GM12891 (cell line): ENCODE results near the gene GPRC5B. TPM values are rescaled to one million over a fixed set of nuclear protein-coding genes. Genes with fewer than 3 reads are reported as not detected.
A peak's percentile ranks its signal among the peaks of the same experiment; 100 is the strongest.

Source experiments
- DNase-seq: peaks from one replicate; pipeline ENCODE4 v3.0.0; 2011; ENCODE audit warnings: low spot score; ENCODE audit not compliant: insufficient read length
- FAIRE-seq: peaks from 2 replicates; lab custom pipeline; 2011; peaks lifted over from hg19 to GRCh38; lab: Jason Lieb, UNC
- PAX5 ChIP-seq: IDR thresholded peaks from 2 replicates; pipeline ENCODE4 v1.6.1; 2011; ENCODE audit warnings: low read length, moderate library complexity, mild to moderate bottlenecking; ENCODE audit not compliant: insufficient read depth, severe bottlenecking
- POLR2A ChIP-seq: IDR thresholded peaks from 2 replicates; pipeline ENCODE4 v1.6.1; 2011; ENCODE audit warnings: low read depth, low read length, control low read depth
- POLR2AphosphoS5 ChIP-seq: IDR thresholded peaks from 2 replicates; pipeline ENCODE4 v1.6.1; 2011; ENCODE audit warnings: low read depth, low read length, control low read depth
- POU2F2 ChIP-seq: IDR thresholded peaks from 2 replicates; pipeline ENCODE4 v1.6.1; 2011; ENCODE audit warnings: low read depth, mild to moderate bottlenecking, control low read depth, low read length, moderate library complexity
- SPI1 ChIP-seq: IDR thresholded peaks from 2 replicates; pipeline ENCODE4 v1.6.1; 2011; ENCODE audit warnings: low read depth, low read length, control low read depth
- TAF1 ChIP-seq: IDR thresholded peaks from 2 replicates; pipeline ENCODE4 v1.6.1; 2011; ENCODE audit warnings: low read depth, low read length, control low read depth
- polyA plus RNA-seq: library from polyadenylated mRNA; unstranded; fragments of >200 nt; gene quantifications from one replicate; pipeline ENCODE4 v1.2.1, GENCODE V29; 2012; ENCODE audit warnings: low read depth, missing spikeins, inconsistent platforms; ENCODE audit not compliant: missing spikeins

Gene GPRC5B, protein sequence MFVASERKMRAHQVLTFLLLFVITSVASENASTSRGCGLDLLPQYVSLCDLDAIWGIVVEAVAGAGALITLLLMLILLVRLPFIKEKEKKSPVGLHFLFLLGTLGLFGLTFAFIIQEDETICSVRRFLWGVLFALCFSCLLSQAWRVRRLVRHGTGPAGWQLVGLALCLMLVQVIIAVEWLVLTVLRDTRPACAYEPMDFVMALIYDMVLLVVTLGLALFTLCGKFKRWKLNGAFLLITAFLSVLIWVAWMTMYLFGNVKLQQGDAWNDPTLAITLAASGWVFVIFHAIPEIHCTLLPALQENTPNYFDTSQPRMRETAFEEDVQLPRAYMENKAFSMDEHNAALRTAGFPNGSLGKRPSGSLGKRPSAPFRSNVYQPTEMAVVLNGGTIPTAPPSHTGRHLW
- polyA plus RNA-seq = 0.09 TPM

DNA sequence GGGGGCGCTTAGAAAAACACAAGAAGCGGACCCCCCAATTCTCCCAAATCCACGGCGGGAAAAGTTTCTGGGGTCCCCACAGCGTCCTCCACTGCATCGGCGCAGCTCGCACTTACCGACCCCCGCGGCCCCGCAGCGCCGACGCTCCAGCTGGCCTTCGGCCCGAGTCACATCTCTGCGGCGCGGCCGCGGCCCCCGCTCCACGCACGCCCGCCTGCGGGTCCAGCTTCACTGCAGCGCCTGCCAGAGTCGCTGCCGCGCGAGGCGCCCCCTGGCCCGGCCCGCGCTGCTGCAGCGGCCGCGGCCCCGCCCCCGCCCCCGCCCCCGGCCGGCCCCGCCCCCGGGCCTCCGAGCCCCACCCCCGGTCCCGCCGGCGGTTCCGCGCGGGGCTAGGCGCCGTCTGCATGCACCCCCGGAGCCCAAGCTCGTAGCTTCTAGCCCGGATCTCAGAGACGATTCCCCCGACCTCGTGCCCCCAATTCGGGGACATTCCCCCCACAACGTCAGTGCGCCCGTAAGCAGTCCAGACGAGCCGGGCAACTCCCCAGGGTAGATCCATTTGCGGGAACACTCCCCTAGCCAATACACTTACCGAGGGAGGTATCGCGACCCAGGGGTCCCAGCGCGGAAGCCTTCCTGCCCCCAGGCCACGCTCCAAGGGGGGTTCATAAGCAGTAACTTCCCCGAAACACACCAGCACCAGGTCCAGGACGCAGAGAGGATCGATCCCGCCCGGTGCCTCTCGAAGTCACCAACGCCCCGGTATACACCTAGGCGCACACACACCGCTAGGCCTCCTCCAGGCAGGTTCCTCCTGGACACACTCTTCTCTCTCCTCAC, at the start of gene GPRC5B:
TSS of gene GPRC5B (minus strand) at position 238 of the 840 bp plus-strand sequence. CDS start 12,003 bp downstream, outside the sequence.
- TF ChIP-seq POLR2A (no peak), TAF1 (no peak), SPI1 (no peak), POU2F2 (no peak), PAX5 (no peak), POLR2AphosphoS5 (no peak)
- FAIRE-seq = peak; percentile 48
- peak; percentile 55 for DNase-seq

DNA sequence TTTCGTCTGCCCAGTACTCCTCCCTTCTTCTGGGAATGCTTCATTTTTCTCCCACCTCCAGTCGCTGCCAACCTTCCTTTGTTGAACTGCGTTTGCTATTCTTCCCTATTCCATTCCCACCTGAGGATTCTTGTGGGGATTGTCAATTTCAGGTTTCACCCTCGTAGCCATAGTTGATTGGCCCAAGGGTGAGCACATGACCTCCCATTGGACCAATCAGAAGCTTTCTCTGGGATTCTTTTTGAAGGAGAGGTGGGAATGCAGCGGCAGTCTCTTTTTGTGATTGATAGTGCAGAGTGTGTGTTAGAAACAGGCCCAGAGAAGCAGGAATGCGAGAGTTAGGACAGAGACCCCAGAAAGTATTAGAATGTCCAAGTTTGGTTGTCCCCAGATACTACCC, 49.1 kb upstream of the GPRC5B start:
- no peak for TF ChIP-seq POU2F2
- no peak for TF ChIP-seq SPI1
- no peak for TF ChIP-seq POLR2A
- no peak for TF ChIP-seq PAX5
- no peak for TF ChIP-seq TAF1
- TF ChIP-seq POLR2AphosphoS5 = no peak
- no peak for FAIRE-seq
- no peak for DNase-seq

DNA sequence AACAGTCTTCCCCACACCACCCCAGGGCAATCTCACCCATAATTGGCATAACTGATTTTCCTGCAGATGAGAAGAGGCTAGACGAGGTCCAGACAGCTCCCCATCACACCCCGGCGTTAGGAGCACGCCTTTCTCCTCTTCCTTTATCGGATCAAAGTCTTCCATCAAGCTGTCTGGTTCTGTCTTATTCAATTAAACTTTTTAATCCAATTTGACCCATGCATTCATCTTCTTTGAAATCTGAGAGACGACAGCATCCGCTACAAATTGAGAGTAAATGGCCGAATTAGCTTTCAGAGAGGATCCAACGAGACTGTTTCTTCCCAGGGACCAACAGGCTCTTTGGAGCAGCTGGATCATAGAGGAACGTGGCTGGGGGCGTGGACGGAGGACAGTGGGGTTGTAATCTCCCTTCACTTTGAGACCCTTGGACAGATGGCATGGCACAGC, 44.4 kb upstream of the GPRC5B start:
- FAIRE-seq (no peak), DNase-seq (no peak)
- TF ChIP-seq SPI1 (no peak), PAX5 (no peak), TAF1 (no peak), POU2F2 (no peak), POLR2AphosphoS5 (no peak), POLR2A (no peak)

DNA sequence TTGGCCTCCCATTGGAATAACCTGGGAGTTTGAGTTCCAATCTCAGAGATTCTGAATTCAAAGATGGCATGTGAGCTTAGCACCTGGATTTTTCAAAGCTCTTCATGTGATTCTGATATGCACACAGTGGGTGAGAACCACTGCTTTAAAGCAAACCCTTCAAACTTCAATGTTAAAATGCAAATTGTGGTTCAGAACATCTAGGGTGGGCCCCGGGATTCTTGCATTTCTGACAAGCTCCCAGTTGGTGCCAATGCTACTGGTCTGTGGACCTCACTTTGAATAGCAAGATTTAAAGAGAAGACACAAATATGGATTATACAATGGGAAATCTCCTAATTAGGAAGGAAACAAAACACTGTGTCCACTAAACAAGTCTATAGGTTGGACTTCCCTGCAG, 43.8 kb upstream of the GPRC5B start:
- DNase-seq (no peak), FAIRE-seq (no peak)
- TF ChIP-seq SPI1 = no peak
- no peak for TF ChIP-seq POU2F2
- TF ChIP-seq TAF1 = no peak
- no peak for TF ChIP-seq POLR2AphosphoS5
- no peak for TF ChIP-seq PAX5
- no peak for TF ChIP-seq POLR2A

DNA sequence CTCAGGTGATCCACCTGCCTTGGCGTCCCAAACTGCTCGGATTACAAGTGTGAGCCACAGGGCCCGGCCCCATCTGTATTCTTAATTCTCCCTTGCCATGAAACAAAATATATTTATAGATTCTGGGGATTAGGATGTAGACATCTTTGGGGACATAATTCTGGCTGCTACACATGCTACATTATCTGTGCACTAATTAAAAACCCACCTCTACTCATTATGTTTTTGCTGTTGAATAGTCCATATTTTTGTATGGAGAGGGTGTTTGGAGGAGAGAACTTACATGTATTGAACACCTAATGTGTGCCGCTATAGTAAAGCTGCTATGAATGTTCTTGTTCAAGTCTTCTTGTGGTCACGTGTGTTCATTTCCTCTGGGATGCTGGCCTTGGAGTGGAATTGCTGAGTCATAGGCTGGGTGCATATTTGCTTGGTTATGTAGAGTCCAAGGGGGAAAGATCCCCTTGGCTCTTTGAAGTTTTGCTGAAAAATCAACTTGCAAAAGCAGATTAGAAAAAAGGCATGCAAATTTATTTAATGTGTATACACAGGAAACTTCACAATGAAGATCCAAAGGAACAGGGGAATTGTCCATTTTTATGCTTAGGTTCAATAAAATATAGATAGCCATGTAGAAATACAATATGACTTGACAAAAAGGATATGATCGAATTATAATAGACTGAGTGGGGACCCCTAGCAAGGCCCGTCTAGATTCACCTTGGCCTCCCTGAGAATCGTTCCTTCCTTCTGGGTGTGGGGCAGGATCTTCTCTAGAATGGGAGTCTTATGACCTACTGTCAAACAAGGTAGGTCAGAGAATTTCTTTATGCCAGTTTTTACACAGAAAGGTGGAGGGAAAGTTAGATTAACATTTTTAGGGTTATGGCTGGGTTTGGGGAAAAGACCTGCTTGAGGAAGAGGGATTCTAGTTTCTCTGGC, 42.1 kb upstream of the GPRC5B start:
- FAIRE-seq = no peak
- TF ChIP-seq TAF1 (no peak), SPI1 (no peak), POLR2AphosphoS5 (no peak), POU2F2 (no peak), POLR2A (no peak), PAX5 (no peak)
- no peak for DNase-seq

DNA sequence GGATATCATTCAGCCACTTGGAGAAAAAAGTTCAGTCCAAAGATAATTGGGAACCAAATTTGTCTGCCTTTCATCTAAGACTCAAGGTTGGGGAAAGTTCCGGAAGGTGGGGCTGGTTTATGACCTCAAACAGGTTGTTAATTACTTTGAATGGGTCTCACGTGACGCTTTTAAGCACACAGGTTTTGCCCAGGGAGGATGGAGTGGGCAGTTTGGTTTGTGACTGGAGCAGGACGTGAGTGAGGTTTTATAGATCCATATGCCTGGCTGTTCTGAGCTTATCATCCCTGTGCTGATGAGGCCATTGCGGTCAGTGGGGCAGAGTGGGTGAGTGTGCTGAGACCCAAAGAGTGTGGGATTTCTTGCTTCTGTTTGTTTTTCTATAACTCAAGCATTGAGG, 38.7 kb upstream of the GPRC5B start:
- TF ChIP-seq POU2F2 (no peak), POLR2A (no peak), SPI1 (no peak), TAF1 (no peak), POLR2AphosphoS5 (no peak), PAX5 (no peak)
- FAIRE-seq (no peak), DNase-seq (no peak)

DNA sequence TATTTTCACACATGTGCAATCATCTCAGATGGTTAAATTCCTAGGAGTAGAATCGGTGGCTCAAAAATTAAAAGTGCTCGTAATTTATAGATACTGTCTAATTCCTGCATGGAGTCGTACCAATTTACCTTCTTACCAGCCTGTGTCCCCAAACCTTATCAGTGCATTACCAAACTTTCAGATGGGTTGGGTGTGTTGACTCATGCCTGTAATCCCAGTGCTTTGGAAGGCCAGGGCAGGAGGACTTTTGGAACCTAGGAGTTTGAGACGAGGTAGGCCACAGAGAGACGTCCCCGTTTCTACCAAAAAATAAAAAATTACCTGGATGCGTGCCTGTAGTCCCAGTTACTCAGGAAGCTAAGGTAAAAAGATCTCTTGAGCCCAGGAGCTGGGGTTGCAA, 34.5 kb upstream of the GPRC5B start:
- TF ChIP-seq POLR2AphosphoS5 (no peak), PAX5 (no peak), POLR2A (no peak), POU2F2 (no peak), SPI1 (no peak), TAF1 (no peak)
- FAIRE-seq (no peak), DNase-seq (no peak)

DNA sequence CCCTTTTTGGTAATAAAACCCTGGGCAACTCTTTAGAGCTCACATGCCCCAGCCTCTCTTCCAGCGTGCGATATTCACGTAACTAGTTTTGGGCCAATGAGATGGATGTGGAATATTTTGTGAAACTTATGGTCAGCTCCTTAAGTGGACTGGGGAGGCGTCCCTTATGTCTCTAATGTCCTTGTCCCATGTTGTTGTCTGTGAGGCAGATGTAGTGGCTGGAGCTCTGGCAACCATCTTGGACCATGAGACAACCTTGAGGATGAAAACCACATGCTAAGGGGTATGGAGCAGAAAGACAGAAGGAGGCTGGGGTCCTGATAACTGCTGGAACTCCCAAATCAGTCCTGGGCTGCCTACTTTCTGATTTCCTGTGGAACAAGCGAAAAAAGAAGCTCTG, 31.4 kb upstream of the GPRC5B start:
- DNase-seq (no peak), FAIRE-seq (no peak)
- no peak for TF ChIP-seq PAX5
- TF ChIP-seq POU2F2 = no peak
- TF ChIP-seq TAF1 = no peak
- no peak for TF ChIP-seq POLR2A
- no peak for TF ChIP-seq SPI1
- no peak for TF ChIP-seq POLR2AphosphoS5

DNA sequence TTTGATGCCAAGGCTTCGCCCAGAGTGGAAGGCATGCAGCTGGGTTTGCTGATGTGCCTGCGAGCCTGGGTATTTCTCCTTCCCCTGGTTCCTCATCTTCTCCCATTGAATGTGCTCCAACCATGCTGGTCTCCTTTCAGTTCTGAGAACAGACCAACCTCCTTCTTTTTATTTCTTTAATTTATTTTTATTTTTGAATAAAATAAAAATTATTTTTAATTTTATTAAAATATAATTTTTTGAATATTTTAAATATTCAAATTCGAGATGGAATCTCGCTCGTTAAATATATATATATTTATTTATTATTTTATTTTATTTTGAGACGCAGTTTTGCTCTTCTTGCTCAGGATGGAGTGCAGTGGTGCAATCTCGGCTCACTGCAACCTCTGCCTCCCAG, 30.2 kb upstream of the GPRC5B start:
- TF ChIP-seq TAF1 = no peak
- TF ChIP-seq PAX5 = no peak
- no peak for TF ChIP-seq SPI1
- no peak for FAIRE-seq
- no peak for DNase-seq

DNA sequence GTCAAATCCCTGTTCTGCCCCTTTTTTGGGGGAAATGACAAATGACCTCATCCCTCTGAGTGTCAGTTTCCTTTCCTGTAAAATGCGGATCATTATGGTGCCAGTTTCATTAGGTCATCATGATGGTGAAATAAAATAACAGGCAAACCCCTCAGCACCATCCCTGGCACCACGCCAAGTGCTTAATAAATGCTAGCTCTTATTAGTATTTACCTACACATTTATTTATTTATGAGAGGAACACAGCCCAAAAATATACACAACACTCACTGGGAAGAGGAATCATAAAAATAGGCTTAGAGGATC, 28.6 kb upstream of the GPRC5B start:
- no peak for FAIRE-seq

More for the DNA sequence above, 28.6 kb upstream of the GPRC5B start:
- TF ChIP-seq TAF1 (no peak), POU2F2 (no peak), POLR2A (no peak), SPI1 (no peak), POLR2AphosphoS5 (no peak), PAX5 (no peak)
- no peak for DNase-seq
